ENCODE results near the gene SMCHD1. TPM values are rescaled to one million over a fixed set of nuclear protein-coding genes. Genes with fewer than 3 reads are reported as not detected.
"Not testable (repeated sequence)": the region's sequence is repeated elsewhere in the genome, so short reads cannot be mapped to it uniquely, and the experiment has no call there.

The SMCHD1 gene
- total RNA-seq, 6 experiments from 2014 or later: 19.4 to 30.4 (median 26.4) TPM

GRCh38 chr18:2824865-2825264 lies 169.3 kb downstream of the SMCHD1 start:
- no peak for DNase-seq
- H3K27me3 Mint-ChIP-seq (ENCODE audit: insufficient read depth): peaks cover 14% of the 10 kb centered on the region

GRCh38 chr18:2825613-2826175 lies 170.2 kb downstream of the SMCHD1 start:
- Mint-ChIP-seq H3K36me3 (ENCODE audit: low read depth) (no peaks in the 10 kb centered on the region), H3K27me3 (ENCODE audit: insufficient read depth) (peaks cover 14% of the 10 kb centered on the region), H3K4me3 (no peak overlapping the region), H3K27ac (no peak overlapping the region), H3K4me1 (ENCODE audit: low read depth) (peaks cover 5% of the 10 kb centered on the region; the same call in 1 of the 2 replicates), H3K9me3 (no peaks in the 10 kb centered on the region)
- no peak for TF ChIP-seq CTCF (IDR thresholded peaks at IDR 0.05)
- DNase-seq: no peak

More at GRCh38 chr18:2824865-2825264, 169.3 kb downstream of the SMCHD1 start:
- no peak for TF ChIP-seq CTCF (IDR thresholded peaks at IDR 0.05)
- Mint-ChIP-seq H3K27ac (no peak overlapping the region), H3K9me3 (no peaks in the 10 kb centered on the region), H3K4me3 (no peak overlapping the region), H3K4me1 (ENCODE audit: low read depth) (peaks cover 5% of the 10 kb centered on the region; the same call in 1 of the 2 replicates), H3K36me3 (ENCODE audit: low read depth) (no peaks in the 10 kb centered on the region)

GRCh38 chr18:2826581-2826980 lies 171.1 kb downstream of the SMCHD1 start:
- no peak for DNase-seq
- Mint-ChIP-seq H3K27me3 (ENCODE audit: insufficient read depth) (peaks cover 12% of the 10 kb centered on the region), H3K27ac (no peak overlapping the region), H3K9me3 (no peaks in the 10 kb centered on the region), H3K4me3 (no peak overlapping the region), H3K36me3 (ENCODE audit: low read depth) (no peaks in the 10 kb centered on the region), H3K4me1 (ENCODE audit: low read depth) (peaks cover 5% of the 10 kb centered on the region; the same call in 1 of the 2 replicates)
- TF ChIP-seq CTCF (IDR thresholded peaks at IDR 0.05): no peak

GRCh38 chr18:2827061-2827460 lies 171.5 kb downstream of the SMCHD1 start:
- Mint-ChIP-seq H3K36me3 (ENCODE audit: low read depth) (no peaks in the 10 kb centered on the region), H3K9me3 (no peaks in the 10 kb centered on the region), H3K4me1 (ENCODE audit: low read depth) (peaks cover 5% of the 10 kb centered on the region; the same call in 1 of the 2 replicates), H3K4me3 (no peak overlapping the region), H3K27ac (no peak overlapping the region), H3K27me3 (ENCODE audit: insufficient read depth) (peaks cover 13% of the 10 kb centered on the region)
- DNase-seq: no peak
- no peak for TF ChIP-seq CTCF (IDR thresholded peaks at IDR 0.05)

GRCh38 chr18:2836118-2836517 lies 180.6 kb downstream of the SMCHD1 start:
- not testable (repeated sequence) for H3K36me3 Mint-ChIP-seq (ENCODE audit: low read depth); H3K4me1 Mint-ChIP-seq (ENCODE audit: low read depth); H3K4me3 Mint-ChIP-seq; DNase-seq; H3K27ac Mint-ChIP-seq
- H3K9me3 Mint-ChIP-seq: peaks cover 21% of the 10 kb centered on the region
- peaks cover 18% of the 10 kb centered on the region for H3K27me3 Mint-ChIP-seq (ENCODE audit: insufficient read depth)

- H3K4me3 Mint-ChIP-seq; H3K27ac Mint-ChIP-seq; DNase-seq; H3K4me1 Mint-ChIP-seq (ENCODE audit: low read depth); H3K36me3 Mint-ChIP-seq (ENCODE audit: low read depth): not testable (repeated sequence)
- H3K27me3 Mint-ChIP-seq (ENCODE audit: insufficient read depth): peaks cover 16% of the 10 kb centered on the region
- peaks cover 21% of the 10 kb centered on the region for H3K9me3 Mint-ChIP-seq
Measured at GRCh38 chr18:2837290-2837689, 181.8 kb downstream of the SMCHD1 start.

All from HFFc6 (cell line).